HG03521 (cell line): ENCODE results near the gene PARD3.
"Not testable (repeated sequence)": the region's sequence is repeated elsewhere in the genome, so short reads cannot be mapped to it uniquely, and the experiment has no call there.

Experiments
- ATAC-seq: cut with Tn5 transposase; IDR thresholded peaks from one replicate; pipeline ENCODE4 v1.9.1; 2021; ENCODE audit warnings: mild to moderate bottlenecking, moderate library complexity; ENCODE audit not compliant: unreplicated experiment

The PARD3 gene

DNA sequence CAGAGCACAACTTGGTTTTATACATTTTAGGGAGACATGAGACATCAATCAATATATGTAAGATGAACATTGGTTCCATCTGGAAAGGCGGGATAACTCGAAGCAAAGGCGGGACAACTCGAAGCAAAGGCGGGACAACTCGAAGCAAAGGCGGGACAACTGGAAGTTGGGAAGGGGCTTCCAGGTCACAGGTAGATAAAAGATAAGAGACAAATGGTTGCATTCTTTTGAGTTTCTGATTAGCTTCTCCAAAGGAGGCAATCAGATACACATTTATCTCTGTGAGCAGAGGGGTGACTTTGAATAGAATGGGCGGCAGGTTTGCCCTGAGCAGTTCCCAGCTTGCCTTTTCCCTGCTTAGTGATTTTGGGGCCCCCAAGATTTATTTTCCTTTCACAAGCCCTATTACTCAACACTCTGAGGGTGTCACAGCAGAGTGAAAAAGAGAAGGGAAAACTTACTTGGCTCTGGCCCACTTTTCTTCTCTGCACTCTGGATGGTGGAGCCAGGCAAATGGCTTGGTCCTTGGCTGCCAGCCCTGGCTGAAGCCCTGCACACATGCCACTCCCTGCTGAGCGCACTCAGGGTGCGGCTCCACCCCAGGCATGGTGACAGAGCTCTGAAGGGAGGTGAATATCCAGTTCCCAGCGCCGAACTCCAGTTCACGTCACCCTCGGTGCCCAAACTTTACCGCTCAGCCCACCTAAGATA, 46.7 kb downstream of the PARD3 start:
- no peak for ATAC-seq

DNA sequence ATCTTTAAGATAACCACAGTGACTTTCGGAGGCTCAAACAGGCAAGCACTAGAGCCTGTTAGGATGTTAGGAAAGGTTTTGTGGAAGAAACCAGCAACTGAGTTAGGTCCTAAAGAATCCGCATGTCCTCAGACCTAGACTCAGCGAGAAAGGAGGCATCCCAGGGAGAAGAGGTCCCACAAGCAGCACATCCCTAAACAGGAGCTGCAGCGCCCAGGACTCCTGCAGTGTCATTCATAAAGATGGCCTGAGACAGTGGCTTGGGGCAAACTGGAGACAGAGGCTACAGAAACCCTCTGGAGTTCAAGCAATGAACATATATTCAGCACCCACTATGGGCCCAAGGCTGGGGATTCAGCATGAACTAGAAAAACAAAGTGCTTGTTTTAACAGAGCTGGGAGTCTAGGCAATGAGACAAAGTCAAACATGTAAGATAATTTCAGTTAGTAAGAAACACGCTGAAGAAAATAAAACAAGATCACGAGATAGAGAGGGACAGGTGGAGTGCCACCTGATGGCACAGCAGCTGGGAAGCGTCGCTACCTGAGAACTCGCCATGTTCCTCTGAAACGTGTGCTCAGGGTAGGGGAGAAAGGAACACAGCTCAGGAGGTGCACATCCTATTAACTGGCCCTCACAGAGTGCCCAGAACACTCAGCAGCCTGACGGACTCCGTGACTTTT, 48.1 kb downstream of the PARD3 start:
- no peak for ATAC-seq

DNA sequence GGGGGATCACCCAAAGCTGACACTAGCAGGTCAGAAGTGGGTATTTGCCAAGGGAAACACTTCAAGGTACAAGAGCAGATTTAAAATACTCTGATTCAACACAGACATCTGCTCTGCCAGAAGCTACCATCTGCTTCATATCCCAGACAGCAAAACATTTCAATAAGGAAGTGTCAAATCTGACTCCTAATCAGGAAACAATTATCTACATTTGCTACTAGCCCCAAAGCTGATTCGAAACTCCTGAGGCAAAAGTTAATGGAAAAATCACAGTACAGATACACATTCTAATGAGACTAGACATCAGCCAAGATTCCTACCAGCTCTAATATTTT, 48.9 kb downstream of the PARD3 start:
- no peak for ATAC-seq

DNA sequence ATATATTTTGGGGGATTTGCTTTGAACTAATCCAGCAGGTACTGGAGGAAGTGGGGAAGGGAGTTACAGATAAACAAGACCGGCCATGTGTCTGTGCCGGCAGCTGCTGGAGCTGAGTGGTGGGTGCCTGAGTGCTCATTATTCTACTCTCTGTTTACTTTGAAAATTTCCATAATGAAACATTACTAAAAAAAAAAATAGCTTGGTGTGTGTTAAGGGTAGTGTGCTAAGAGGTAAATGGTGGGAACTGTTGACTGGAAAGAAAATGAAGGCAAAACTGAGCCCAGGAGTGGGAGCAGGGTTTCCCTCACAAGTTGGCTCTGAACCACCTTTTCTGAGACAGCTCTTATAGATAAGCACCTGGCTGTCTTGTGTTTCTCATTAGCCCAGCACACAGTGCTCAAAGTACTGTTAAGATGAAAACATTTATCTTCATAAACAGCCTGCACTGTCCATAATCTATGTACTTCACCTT, 50.6 kb downstream of the PARD3 start:
- no peak for ATAC-seq

DNA sequence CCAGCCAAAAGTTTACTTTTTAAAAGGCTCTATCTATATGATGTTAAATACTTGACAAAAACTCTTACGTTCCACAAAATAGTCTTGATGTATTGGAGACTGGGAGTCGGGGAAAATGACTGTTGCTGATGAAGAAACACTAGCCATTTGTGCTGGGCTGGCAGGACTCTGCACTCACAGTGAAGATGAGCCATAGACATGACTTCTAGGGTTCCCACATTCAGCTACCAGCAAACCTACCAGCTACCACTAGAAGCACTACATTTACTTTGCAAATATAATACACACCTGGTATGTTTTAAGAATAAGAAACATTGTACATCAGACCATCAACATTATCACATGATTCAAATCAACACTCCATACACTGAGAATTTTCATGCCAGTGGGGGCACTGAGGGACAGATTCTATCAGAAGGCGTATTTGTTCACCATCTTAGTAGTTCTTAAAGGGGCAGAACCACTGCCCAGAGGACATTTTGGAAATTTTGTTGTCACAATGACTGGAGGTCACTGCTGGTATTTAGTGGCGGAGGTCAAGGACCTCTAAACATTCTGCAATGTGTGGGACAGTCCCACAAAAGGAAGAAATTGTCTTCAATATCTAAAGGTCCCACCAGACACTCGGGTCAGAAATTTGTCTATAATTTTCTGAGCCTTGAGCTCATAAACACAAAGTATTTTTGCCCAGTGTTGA, 52.3 kb downstream of the PARD3 start:
- no peak for ATAC-seq

DNA sequence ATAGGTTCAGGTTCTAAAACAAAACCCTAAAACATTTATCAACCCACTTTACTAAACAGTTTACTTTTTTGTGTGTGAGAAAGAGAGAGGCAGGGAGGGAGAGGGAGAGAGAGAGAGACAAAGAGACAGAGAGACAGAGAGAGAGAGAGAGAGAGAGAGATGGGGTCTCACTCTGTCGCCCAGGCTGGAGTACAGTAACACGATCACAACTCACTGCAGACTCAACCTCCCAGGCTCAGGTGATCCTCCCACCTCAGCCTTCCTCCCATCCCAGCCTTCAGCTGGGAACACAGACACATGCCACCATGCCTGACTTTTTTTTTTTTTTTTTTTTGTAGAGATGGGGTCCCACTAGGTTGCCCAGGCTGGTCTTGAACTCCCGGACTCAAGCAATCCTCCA, 52.9 kb downstream of the PARD3 start:
- no peak for ATAC-seq

DNA sequence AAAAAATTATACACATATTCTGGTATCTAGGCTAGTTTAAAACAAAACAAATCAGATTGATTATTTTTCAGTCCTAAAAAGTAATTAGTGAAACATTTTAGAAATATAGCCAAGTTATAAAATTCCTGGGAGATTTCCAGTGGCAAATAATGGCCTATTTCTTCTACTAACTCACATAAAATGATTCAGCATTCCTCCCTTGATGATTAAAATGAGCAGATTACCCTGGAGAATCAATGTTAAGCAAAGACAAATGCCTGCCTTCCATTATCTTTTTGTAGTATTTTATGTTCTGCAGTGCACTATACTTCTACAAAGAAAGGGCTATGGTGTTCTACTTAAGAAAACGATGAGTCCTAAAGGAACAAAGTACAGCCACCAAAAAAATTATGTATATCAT, 53.6 kb downstream of the PARD3 start:
- ATAC-seq, result no peak

DNA sequence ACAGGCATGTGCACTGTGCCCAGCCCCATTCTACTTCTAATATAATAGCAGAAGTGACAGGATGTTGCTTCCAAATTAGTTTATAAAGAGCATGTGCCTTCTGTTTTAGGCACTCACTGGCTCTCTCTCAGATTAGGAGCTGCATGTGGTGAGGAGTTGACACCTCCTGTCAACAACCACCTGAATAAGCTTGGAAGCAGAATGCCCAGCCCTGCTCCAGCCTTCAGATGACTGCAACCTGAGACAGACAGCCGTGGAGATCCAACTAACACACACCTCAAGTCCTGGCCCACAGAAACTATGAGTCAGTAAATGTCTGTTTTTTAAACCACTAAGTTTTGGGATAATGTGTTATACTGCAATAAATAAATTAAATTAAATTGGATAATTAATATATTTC, 54.5 kb downstream of the PARD3 start:
- no peak for ATAC-seq

DNA sequence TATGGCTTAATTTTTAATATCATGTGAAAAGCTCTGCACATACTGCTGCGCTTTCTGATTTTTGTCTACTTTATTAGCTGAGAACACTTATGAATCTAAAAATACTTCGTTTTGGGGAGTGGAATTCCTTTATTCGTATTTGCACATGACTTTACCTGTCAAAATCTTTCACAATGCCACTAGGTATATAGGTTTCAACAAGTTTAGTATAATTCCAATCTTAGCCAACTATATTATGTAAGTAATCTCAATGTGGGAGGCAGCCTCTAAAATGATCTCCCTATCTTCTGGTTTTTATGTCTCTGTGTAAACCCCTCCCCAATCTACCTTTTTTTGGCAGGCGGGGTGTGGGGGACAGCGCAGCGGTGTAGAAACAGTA, 55.3 kb downstream of the PARD3 start:
- ATAC-seq, result no peak

DNA sequence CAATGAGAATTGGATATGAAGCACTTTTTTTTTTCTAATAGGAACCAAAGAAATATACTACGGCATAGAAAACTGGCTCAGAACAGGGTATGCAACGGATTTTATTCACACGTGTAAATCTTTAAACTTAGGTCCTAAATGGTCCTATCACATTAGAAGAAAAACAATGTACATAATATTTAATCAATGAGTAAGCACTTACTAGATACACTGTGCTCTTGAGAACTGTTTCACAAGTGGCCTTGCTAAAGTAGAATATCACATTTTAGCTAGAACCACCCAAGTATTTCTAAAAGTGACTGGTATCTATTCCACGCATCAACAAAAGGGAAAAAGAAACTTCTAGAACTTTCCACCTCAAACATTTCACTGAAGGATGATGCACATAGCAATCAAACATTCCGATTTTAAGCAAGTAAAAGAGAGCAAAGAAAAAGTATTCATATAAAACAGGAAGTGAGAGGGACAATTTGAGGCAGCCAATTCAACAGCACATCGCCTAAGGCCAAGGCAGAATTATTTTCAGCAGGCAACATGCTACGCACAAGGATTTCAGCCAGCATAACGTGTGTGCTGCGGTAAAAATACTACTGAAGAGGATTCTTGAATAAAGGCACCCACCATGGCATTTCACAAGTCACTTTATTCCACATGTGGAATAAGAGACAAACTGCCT, 55.8 kb downstream of the PARD3 start:
- no peak for ATAC-seq

DNA sequence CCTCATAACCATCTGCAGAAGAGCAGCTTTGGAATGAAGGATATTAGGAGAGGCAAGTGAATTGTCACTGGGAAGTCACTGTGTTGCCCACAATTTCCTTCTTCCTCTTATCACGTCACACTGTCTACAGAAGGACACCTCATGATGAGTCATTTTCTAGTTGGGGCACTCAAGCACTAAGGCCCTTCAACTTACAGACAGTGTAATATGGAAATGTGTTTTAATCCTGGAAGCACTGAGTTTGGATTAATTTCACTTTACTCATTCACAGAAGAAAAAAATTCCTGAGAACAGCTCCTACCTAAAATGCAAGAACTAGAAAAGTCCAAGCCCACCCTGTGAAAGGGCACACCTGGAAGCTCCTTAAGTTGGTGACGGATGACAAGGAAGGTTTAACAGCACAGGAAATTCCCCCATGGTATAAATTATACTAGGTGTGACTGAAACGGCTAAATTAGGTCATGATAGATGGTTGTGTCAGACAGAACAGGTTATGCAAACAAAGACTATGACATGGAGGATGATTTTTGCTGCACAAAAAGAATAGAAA, 56.6 kb downstream of the PARD3 start:
- ATAC-seq, result no peak

DNA sequence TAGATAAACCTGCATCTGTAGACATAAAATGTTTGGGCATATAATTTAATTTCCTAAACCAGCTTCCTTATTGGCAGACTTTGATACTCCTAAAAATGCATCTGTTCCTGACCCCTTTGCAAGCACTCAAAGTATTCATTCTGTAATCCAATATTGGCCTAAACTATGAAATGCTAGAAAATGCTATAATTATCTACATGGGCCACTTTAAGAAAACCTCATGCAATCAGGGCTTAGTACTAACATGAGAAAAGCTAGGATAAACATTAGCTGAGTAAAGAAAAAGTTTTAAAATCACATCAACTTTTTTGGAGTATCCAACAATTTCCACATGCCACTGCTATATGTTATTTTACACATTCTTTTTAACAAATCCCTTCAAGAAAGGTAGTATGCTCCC, 57.2 kb downstream of the PARD3 start:
- ATAC-seq, result no peak

DNA sequence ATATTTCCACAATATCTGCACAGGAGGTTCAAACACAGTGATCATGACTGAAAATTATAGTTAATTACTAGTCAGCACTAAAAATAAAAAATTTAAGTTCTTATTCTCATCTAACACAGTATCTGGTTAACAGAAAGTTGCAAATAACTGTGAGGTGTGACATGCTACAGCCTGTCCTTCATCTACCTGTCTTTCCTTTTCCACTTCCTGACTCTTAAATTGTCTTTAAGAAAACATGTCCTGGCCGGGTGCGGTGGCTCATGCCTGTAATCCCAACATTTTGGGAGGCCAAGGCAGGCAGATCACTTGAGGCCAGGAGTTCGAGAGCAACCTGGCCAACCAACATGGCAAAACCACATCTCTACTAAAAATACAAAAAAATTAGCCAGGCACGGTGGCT, 57.9 kb downstream of the PARD3 start:
- ATAC-seq, result not testable (repeated sequence)

DNA sequence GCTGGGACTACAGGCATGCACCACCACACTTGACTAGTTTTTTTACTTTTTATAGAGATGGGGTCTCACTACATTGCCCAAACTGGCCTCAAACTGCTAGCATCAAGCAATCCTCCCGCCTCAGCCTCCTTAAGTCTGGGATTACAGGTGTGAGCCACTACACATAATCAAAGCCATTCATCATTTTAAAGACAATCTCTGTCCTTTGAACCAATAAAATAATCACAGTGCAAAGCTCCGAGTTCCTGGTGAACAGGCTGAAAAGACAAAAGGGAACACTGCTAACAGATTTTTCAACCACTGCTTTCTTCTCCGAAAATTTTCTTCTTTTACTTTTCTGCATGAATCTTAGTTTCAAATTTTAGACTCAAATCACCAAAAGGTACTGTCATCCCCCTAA, 58.5 kb downstream of the PARD3 start:
- no peak for ATAC-seq

DNA sequence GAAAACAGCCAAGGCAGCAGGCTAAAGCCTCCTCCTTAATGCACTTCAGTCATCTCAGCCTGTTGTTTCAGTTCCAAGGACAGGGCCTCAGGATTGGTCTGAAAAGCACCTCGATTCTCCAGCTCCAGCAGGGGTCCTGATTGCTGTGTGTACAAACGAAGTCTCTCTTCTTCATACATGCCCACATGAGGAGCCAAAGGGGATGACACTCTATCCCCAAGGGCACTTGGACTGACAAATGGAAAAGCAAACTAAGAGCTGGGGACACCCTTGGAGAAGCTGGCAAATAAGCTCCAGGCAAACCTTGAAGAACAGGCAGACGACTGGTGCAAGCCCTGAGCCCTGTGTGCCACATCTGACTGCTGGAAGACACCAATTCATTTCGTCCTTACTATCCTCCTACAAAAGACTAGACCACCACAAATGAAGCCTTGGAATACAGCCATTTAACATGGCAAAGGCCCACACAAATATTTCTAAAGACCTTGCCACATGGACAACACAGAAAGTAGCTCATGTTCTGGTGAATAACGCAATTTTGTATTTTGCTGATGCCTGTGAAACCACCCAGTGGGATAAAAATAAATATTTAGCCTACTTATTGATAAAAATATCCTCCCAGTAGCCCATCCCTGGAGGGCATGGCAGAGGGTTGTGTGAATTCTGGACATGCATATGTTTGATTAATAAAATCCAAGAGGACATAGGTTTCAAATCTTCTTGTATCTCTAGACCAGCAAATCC, 61.9 kb downstream of the PARD3 start:
- no peak for ATAC-seq

DNA sequence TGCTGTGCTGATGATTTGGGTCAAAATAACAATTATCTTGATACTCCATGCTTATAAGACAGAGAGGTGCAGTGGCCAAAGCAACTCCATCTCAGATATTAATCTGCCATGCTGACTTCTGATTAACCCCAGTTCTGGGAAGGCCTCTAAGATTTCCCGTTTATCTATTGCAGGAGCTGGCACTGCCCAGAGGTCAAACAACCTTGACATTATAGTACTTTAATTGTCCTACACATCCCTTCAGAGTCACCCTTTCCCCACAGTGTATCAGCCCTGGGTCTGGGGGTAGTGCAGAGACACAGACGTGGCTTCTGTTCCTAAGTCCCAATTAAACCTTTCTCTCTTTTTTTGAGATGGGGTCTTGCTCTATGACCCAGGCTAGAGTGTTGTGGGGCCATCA, 63.8 kb downstream of the PARD3 start:
- no peak for ATAC-seq

DNA sequence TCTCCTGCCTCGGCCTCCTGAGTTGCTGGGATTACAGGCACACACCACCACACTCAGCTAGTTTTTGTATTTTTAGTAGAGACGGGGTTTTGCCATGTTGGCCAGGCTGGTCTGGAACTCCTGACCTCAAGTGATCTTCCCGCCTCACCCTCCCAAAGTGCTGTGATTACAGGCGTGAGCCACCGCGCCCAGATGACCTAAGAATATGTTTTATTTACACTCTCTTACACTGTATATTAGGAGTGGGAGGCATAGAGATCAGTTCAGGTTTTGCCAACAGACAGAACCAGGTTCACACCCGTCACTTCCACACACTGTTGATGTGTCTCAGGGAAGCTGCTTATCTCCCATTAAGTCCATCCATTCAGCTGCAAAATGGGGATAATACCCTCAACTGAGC, 64.3 kb downstream of the PARD3 start:
- not testable (repeated sequence) for ATAC-seq

DNA sequence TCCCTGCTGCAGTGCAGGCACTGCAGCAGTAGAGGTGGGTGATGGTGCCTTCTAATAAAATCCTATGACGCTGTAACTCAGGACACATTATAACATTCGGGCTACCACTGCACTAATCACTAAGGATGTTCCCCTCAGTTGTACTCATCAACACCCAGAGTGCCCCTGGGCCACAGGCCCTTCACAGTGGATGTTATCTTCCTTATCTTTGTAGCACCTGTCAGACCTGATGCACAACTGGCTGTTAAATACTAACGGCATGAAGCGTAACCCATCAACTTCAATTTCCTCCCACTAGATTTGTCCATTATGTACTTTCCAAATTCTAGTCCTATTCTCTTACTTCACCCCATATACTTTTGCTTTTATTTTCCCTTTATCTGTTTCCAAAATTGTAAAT, 66.3 kb downstream of the PARD3 start:
- ATAC-seq, result no peak

DNA sequence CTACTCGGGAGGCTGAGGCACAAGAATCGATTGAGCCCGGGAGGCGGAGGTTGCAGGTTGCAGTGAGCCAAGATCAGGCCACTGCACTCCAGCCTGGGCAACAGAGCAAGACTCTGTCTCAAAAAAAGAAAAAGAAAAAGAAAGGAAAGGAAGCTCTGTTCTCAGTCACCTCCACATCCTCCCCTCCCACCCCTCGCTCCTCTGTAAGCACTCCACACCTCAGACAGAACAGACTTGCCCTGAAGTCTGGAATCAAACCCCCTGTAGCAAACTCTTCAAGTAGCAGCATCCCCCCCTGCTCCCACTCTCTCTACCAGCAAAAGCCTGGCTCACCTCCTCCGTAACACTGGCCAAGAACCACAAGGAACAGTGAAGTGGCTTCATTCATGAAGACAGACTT, 66.7 kb downstream of the PARD3 start:
- no peak for ATAC-seq

DNA sequence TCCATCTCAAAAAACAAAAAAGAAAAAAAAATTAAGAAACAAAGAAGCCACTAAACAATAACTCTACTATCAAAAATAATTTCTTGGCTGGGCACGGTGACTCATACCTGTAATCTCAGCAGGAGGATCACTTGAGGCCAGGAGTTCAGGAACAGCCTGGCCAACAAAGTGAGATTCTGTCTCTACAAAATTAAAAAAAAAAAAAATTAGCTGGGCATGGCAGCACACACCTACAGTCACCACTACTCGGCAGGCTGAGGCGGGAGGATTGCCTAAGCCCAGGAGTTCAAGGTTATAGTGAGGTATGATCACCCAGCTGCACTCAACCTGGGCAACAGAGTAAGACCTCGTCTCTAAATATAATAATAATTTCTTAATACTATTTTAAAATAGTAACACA, 69.0 kb downstream of the PARD3 start:
- no peak for ATAC-seq

DNA sequence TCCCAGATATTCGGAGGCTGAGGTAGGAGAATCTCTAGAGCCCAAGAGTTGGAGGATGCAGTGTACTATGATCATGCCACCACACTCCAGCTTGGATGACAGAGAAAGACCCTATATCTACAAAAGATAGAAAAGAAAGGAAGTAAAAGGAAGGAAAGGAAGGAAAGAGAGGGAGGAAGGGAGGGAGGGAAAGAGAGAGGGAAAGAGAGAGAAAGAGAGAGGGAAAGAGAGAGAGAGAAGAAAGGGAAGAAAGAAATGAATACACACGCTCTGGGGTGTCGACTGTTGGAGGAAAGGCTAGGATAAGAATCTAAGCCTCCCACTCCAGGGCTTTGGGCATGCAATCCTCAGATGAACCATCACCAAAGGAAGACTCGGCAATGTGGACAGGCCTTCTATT, 69.9 kb downstream of the PARD3 start:
- ATAC-seq, result no peak
